ENCODE measurements around the gene SLC29A4.
A peak's percentile ranks its signal among the peaks of the same experiment; 100 is the strongest.
"Not testable (repeated sequence)": the region's sequence is repeated elsewhere in the genome, so short reads cannot be mapped to it uniquely, and the experiment has no call there.

SLC29A4 gene

GRCh38 chr7:5276123-5276522 is 6.6 kb upstream of the SLC29A4 start:
- not testable (repeated sequence) for H3K9me3 ChIP-seq (ENCODE audit: control insufficient read depth in 1 of 2, low read length in 2 of 2); H3K27me3 ChIP-seq (ENCODE audit: low read depth, low read length); H3K36me3 ChIP-seq (ENCODE audit: control insufficient read depth in 1 of 2, insufficient read depth in 2 of 2, low read length in 2 of 2); H3K27ac ChIP-seq (ENCODE audit: low read length); H3K4me3 ChIP-seq (ENCODE audit: low read depth in 1 of 2, low read length in 2 of 2)
- peaks cover 0 to 14% of the 10 kb centered on the region in 2 donors for H3K4me1 ChIP-seq (ENCODE audit: control insufficient read depth in 1 of 2, insufficient read depth in 2 of 2, low read length in 2 of 2)

DNA sequence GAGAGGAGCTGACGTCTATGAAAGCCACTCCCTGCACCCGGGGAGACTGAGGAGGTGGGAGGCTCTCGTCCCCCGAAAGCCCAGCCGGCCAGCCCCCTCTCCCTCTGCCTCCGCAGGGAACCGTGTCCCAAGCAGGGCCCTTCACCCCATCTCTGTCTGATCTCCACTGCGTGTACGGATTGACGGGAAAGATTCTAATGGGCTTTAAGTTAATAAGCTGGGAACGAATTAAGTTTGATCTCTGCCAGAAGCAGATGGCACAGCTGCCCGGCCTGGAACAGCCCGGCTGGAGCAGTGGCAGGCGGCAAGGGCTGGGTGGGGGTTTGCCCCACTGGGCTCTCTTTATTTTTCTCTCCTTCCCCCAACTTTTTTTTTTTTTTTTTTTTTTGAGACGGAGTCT is 6.1 kb upstream of the SLC29A4 start:
- no peaks in the 10 kb centered on the region for H3K27me3 ChIP-seq (ENCODE audit: low read depth, low read length)
- no peak overlapping the region for H3K27ac ChIP-seq (ENCODE audit: low read length)
- no peaks in the 10 kb centered on the region for H3K36me3 ChIP-seq (ENCODE audit: control insufficient read depth in 1 of 2, insufficient read depth in 2 of 2, low read length in 2 of 2)
- peaks cover 0 to 14% of the 10 kb centered on the region in 2 donors for H3K4me1 ChIP-seq (ENCODE audit: control insufficient read depth in 1 of 2, insufficient read depth in 2 of 2, low read length in 2 of 2)
- no peaks in the 10 kb centered on the region for H3K9me3 ChIP-seq (ENCODE audit: control insufficient read depth in 1 of 2, low read length in 2 of 2)
- no peak overlapping the region for H3K4me3 ChIP-seq (ENCODE audit: low read depth in 1 of 2, low read length in 2 of 2)

- Histone ChIP-seq H3K36me3 (ENCODE audit: control insufficient read depth in 1 of 2, insufficient read depth in 2 of 2, low read length in 2 of 2) (no peaks in the 10 kb centered on the region), H3K4me1 (ENCODE audit: control insufficient read depth in 1 of 2, insufficient read depth in 2 of 2, low read length in 2 of 2) (peaks cover 0 to 14% of the 10 kb centered on the region in 2 donors), H3K27ac (ENCODE audit: low read length) (no peak overlapping the region), H3K4me3 (ENCODE audit: low read depth in 1 of 2, low read length in 2 of 2) (no peak overlapping the region), H3K9me3 (ENCODE audit: control insufficient read depth in 1 of 2, low read length in 2 of 2) (no peaks in the 10 kb centered on the region), H3K27me3 (ENCODE audit: low read depth, low read length) (no peaks in the 10 kb centered on the region)
These were observed 4.0 kb upstream of the SLC29A4 start for GRCh38 chr7:5278766-5279165.

GRCh38 chr7:5279734-5280133 is 3.0 kb upstream of the SLC29A4 start:
- no peak overlapping the region for H3K4me3 ChIP-seq (ENCODE audit: low read depth in 1 of 2, low read length in 2 of 2)
- H3K27ac ChIP-seq (ENCODE audit: low read length), result no peak overlapping the region
- H3K36me3 ChIP-seq (ENCODE audit: control insufficient read depth in 1 of 2, insufficient read depth in 2 of 2, low read length in 2 of 2), result no peaks in the 10 kb centered on the region
- H3K4me1 ChIP-seq (ENCODE audit: control insufficient read depth in 1 of 2, insufficient read depth in 2 of 2, low read length in 2 of 2), result peaks cover 0 to 14% of the 10 kb centered on the region in 2 donors
- H3K27me3 ChIP-seq (ENCODE audit: low read depth, low read length), result no peaks in the 10 kb centered on the region
- no peaks in the 10 kb centered on the region for H3K9me3 ChIP-seq (ENCODE audit: control insufficient read depth in 1 of 2, low read length in 2 of 2)

DNA sequence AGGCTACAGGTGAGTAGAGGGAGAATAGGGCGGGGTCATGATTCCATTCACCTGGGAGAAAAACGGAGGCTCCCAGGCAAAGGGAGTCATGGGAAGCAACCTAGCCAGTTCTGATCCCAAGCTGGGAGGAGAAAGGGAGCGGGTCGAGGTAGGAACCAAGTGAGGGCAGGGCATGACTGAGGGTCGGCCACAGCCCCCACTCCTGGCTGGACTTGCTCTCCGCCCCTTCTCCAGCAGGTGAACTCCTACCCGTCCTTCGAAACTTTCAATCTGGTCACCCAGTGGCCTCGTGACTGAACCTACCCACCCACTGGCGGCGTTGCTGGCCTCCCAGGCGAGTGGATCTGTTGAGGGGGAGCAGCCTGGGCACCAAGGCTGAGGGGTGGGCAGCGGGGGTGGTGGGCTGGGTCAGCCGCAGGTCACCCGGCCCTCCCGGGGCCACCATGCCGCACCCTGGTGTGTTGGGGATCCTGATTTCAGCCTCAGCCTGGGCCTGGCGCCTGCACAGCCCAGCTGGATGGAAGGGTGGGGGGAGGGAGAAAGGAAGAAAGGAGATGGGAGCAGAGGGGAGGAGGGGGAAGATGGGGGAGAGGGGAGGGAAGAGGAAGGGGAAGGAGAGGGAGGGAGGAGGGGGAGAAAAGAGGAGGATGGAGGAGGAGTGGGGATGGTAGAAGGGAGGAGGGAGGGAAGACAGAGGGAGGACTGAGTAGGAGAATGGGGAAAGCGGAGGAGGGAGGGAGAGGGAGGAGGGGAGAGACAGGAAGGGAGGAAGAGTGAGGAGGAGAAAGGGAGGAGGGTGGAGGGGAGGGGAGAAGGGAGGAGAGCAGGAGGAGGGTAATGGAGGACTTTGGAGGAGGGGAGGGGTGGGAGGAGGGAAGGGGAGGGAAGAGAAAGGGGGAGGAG is 894 bp upstream of the SLC29A4 start:
- H3K4me1 ChIP-seq (ENCODE audit: control insufficient read depth in 1 of 2, insufficient read depth in 2 of 2, low read length in 2 of 2); H3K27ac ChIP-seq (ENCODE audit: low read length); H3K9me3 ChIP-seq (ENCODE audit: control insufficient read depth in 1 of 2, low read length in 2 of 2); H3K36me3 ChIP-seq (ENCODE audit: control insufficient read depth in 1 of 2, insufficient read depth in 2 of 2, low read length in 2 of 2); H3K27me3 ChIP-seq (ENCODE audit: low read depth, low read length); H3K4me3 ChIP-seq (ENCODE audit: low read depth in 1 of 2, low read length in 2 of 2): not testable (repeated sequence)

- peaks cover 0 to 5% of the 10 kb centered on the region in 2 donors for H3K4me1 ChIP-seq (ENCODE audit: control insufficient read depth in 1 of 2, insufficient read depth in 2 of 2, low read length in 2 of 2)
- no peaks in the 10 kb centered on the region for H3K9me3 ChIP-seq (ENCODE audit: control insufficient read depth in 1 of 2, low read length in 2 of 2)
- H3K4me3 ChIP-seq (ENCODE audit: low read depth in 1 of 2, low read length in 2 of 2), result peak overlapping the region in 1 of 2 donors; percentile 56
- no peaks in the 10 kb centered on the region for H3K27me3 ChIP-seq (ENCODE audit: low read depth, low read length)
- no peak overlapping the region for H3K27ac ChIP-seq (ENCODE audit: low read length)
- H3K36me3 ChIP-seq (ENCODE audit: control insufficient read depth in 1 of 2, insufficient read depth in 2 of 2, low read length in 2 of 2), result no peaks in the 10 kb centered on the region
These were observed 919 bp downstream of the SLC29A4 start for GRCh38 chr7:5283421-5284303.

GRCh38 chr7:5284304-5285281 is 1.9 kb downstream of the SLC29A4 start:
- no peaks in the 10 kb centered on the region for H3K36me3 ChIP-seq (ENCODE audit: control insufficient read depth in 1 of 2, insufficient read depth in 2 of 2, low read length in 2 of 2)
- no peak overlapping the region for H3K4me3 ChIP-seq (ENCODE audit: low read depth in 1 of 2, low read length in 2 of 2)
- peaks cover 0 to 5% of the 10 kb centered on the region in 2 donors for H3K4me1 ChIP-seq (ENCODE audit: control insufficient read depth in 1 of 2, insufficient read depth in 2 of 2, low read length in 2 of 2)
- H3K9me3 ChIP-seq (ENCODE audit: control insufficient read depth in 1 of 2, low read length in 2 of 2), result no peaks in the 10 kb centered on the region
- no peak overlapping the region for H3K27ac ChIP-seq (ENCODE audit: low read length)
- no peaks in the 10 kb centered on the region for H3K27me3 ChIP-seq (ENCODE audit: low read depth, low read length)

- Histone ChIP-seq H3K27ac (ENCODE audit: low read length) (no peak overlapping the region), H3K36me3 (ENCODE audit: control insufficient read depth in 1 of 2, insufficient read depth in 2 of 2, low read length in 2 of 2) (no peaks in the 10 kb centered on the region), H3K27me3 (ENCODE audit: low read depth, low read length) (no peaks in the 10 kb centered on the region), H3K4me1 (ENCODE audit: control insufficient read depth in 1 of 2, insufficient read depth in 2 of 2, low read length in 2 of 2) (peaks cover 0 to 5% of the 10 kb centered on the region in 2 donors), H3K9me3 (ENCODE audit: control insufficient read depth in 1 of 2, low read length in 2 of 2) (no peaks in the 10 kb centered on the region), H3K4me3 (ENCODE audit: low read depth in 1 of 2, low read length in 2 of 2) (no peak overlapping the region)
These were observed 4.2 kb downstream of the SLC29A4 start for GRCh38 chr7:5286933-5287332.

DNA sequence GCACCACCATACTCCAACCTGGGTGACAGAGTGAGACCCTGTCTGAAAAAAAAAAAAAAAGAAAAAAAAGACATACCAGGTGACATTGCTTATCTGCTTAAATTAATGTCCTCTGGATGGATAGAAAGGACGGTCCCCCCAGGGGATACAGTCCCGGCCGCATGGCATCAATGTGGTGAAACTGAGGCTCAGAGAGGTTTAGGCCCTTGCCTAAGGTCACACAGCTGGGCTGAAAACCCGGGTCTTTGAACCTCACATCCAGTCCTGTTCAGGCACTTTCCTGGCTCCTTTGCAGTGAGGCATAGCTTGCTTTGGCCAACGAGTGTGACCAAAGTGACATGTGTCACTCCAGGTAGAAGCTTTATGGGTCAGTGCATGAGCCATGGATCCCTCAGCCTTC is 4.6 kb downstream of the SLC29A4 start:
- not testable (repeated sequence) for H3K4me3 ChIP-seq (ENCODE audit: low read depth in 1 of 2, low read length in 2 of 2); H3K27ac ChIP-seq (ENCODE audit: low read length); H3K27me3 ChIP-seq (ENCODE audit: low read depth, low read length); H3K36me3 ChIP-seq (ENCODE audit: control insufficient read depth in 1 of 2, insufficient read depth in 2 of 2, low read length in 2 of 2); H3K4me1 ChIP-seq (ENCODE audit: control insufficient read depth in 1 of 2, insufficient read depth in 2 of 2, low read length in 2 of 2); H3K9me3 ChIP-seq (ENCODE audit: control insufficient read depth in 1 of 2, low read length in 2 of 2)

DNA sequence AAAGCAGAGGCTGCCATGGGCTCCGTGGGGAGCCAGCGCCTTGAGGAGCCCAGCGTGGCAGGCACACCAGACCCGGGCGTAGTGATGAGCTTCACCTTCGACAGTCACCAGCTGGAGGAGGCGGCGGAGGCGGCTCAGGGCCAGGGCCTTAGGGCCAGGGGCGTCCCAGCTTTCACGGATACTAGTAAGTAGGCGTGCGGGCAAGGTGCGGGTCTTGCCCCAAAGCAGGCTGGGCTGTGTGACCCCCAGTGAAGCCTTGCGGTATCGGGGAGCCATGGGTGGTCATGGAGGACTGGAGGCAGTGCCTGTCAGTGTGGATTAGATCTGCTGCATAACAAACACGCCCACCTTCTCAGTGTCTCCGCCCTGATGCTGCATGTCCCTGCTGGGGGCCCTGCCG is 5.1 kb downstream of the SLC29A4 start:
- Histone ChIP-seq H3K9me3 (ENCODE audit: control insufficient read depth in 1 of 2, low read length in 2 of 2) (no peaks in the 10 kb centered on the region), H3K27me3 (ENCODE audit: low read depth, low read length) (no peaks in the 10 kb centered on the region), H3K4me1 (ENCODE audit: control insufficient read depth in 1 of 2, insufficient read depth in 2 of 2, low read length in 2 of 2) (peaks cover 0 to 5% of the 10 kb centered on the region in 2 donors), H3K27ac (ENCODE audit: low read length) (no peak overlapping the region), H3K4me3 (ENCODE audit: low read depth in 1 of 2, low read length in 2 of 2) (no peak overlapping the region), H3K36me3 (ENCODE audit: control insufficient read depth in 1 of 2, insufficient read depth in 2 of 2, low read length in 2 of 2) (no peaks in the 10 kb centered on the region)
